Sigmoid colon (tissue), 3 donors: ENCODE measurements around the gene PCDHGA8.

Source experiments
- POLR2A ChIP-seq, 2 donors: fragments of 450-650 bp; IDR thresholded peaks; one replicate each; pipeline ENCODE4 v1.6.1; 2016; ENCODE audit warnings: antibody characterized with exemption in 2 of 2, mild to moderate bottlenecking in 2 of 2, moderate library complexity in 2 of 2
- TF ChIP-seq, protein P1 (sequence below), 4 experiments: fragments of 450-650 bp in 3 of 4; fragments of 200-600 bp in 1 of 4; IDR thresholded peaks; one replicate each; pipeline ENCODE4 v1.5.1; 2016 to 2019; ENCODE audit warnings: antibody characterized with exemption in 4 of 4, mild to moderate bottlenecking in 3 of 4, moderate library complexity in 2 of 4

DNA sequence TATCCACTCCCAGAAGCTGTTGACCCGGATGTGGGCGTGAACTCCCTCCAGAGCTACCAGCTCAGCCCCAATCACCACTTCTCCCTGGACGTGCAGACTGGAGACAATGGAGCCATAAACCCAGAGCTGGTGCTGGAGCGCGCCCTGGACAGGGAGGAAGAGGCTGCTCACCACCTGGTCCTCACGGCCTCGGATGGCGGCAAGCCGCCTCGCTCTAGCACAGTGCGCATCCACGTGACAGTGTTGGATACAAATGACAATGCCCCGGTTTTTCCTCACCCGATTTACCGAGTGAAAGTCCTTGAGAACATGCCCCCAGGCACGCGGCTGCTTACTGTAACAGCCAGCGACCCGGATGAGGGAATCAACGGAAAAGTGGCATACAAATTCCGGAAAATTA, 834 bp downstream of the PCDHGA8 start:
- TF ChIP-seq POLR2A (IDR thresholded peaks at IDR 0.05) = no peak
- TF ChIP-seq, protein P1, sequence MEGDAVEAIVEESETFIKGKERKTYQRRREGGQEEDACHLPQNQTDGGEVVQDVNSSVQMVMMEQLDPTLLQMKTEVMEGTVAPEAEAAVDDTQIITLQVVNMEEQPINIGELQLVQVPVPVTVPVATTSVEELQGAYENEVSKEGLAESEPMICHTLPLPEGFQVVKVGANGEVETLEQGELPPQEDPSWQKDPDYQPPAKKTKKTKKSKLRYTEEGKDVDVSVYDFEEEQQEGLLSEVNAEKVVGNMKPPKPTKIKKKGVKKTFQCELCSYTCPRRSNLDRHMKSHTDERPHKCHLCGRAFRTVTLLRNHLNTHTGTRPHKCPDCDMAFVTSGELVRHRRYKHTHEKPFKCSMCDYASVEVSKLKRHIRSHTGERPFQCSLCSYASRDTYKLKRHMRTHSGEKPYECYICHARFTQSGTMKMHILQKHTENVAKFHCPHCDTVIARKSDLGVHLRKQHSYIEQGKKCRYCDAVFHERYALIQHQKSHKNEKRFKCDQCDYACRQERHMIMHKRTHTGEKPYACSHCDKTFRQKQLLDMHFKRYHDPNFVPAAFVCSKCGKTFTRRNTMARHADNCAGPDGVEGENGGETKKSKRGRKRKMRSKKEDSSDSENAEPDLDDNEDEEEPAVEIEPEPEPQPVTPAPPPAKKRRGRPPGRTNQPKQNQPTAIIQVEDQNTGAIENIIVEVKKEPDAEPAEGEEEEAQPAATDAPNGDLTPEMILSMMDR (IDR thresholded peaks at IDR 0.05) = no peak
